ENCODE data around the gene LIPI.

- no peak for TF ChIP-seq CTCF (IDR thresholded peaks at IDR 0.05)
- no peak for TF ChIP-seq EP300 (IDR thresholded peaks at IDR 0.05)
- TF ChIP-seq POLR2A (IDR thresholded peaks at IDR 0.05), result no peak
Measured at GRCh38 chr21:14076143-14076806, 134.5 kb downstream of the LIPI start.
